C4-2B (cell line): ENCODE measurements around the gene RAB11FIP4.

Source experiments
- ZFX ChIP-seq: fragments of 450-650 bp; IDR thresholded peaks from 2 replicates; pipeline ENCODE4 v1.6.1; 2017
- TF ChIP-seq, protein P1 (sequence below): fragments of 450-650 bp; conservative IDR thresholded peaks from 2 replicates; pipeline ENCODE4 v1.5.1; 2017; ENCODE audit warnings: mild to moderate bottlenecking

GRCh38 chr17:31581491-31581890, 190.0 kb downstream of the RAB11FIP4 start:
- TF ChIP-seq, protein P1, sequence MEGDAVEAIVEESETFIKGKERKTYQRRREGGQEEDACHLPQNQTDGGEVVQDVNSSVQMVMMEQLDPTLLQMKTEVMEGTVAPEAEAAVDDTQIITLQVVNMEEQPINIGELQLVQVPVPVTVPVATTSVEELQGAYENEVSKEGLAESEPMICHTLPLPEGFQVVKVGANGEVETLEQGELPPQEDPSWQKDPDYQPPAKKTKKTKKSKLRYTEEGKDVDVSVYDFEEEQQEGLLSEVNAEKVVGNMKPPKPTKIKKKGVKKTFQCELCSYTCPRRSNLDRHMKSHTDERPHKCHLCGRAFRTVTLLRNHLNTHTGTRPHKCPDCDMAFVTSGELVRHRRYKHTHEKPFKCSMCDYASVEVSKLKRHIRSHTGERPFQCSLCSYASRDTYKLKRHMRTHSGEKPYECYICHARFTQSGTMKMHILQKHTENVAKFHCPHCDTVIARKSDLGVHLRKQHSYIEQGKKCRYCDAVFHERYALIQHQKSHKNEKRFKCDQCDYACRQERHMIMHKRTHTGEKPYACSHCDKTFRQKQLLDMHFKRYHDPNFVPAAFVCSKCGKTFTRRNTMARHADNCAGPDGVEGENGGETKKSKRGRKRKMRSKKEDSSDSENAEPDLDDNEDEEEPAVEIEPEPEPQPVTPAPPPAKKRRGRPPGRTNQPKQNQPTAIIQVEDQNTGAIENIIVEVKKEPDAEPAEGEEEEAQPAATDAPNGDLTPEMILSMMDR, result no peak
- no peak for TF ChIP-seq ZFX
